ENCODE data around the gene MIGA2. TPM values are rescaled to one million over a fixed set of nuclear protein-coding genes. Genes with fewer than 3 reads are reported as not detected.

Gene MIGA2
- total and polyA plus RNA-seq, 2 of the 8 experiments (the other 6 are each of a cell fraction or from before 2014, with no cell fraction given): 24.6 to 39.0 TPM

DNA sequence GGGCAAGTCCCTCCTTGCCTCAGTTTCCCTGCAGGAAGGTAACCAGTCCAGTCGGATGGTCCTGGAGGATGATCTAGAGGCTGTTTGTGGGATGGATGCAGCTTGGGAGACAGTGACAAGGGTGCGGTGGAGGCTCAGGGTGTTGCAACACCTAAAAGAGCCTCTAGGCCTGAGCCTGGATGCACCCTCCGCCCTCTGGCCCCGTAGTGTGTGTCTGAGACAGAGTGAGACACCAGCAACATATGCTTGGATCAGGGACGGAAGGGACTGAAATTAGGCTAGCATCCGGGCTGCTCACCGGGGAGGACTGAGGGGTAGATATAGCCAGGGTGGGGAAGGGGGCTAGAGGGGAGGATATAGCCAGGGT, 73.1 kb downstream of the MIGA2 start:
- no peaks in the 10 kb centered on the region for H3K9me3 ChIP-seq (ENCODE audit: insufficient read depth in 2 of 2, low read depth in 1 of 2, low read length in 1 of 2)
- H2AFZ ChIP-seq (ENCODE audit: low read length): no peak overlapping the region
- no peak overlapping the region for H3K9ac ChIP-seq (replicated peaks in 1 of 4; ENCODE audit: extremely low read depth in 1 of 4, low read depth in 3 of 4, low read length in 3 of 4)
- POLR2A ChIA-PET (ENCODE audit: partially characterized antibody): interaction anchor here (0.8 to 1.4 kb wide), 3 partner anchors 9 to 31 kb away, joined by 3 to 5 read pairs (median 4); partner anchors contain the start of gene DOLPP1
- H3K18ac ChIP-seq (ENCODE audit: extremely low read depth, low read length): no peak overlapping the region
- no peak overlapping the region for H3K14ac ChIP-seq (ENCODE audit: insufficient read length)
- H3K27me3 ChIP-seq (replicated peaks in 1 of 4; ENCODE audit: control insufficient read depth in 3 of 4, extremely low read depth in 1 of 4, insufficient read depth in 3 of 4, low read length in 3 of 4): peaks cover 0 to 15% (median 13%) of the 10 kb centered on the region in 4 experiments; a peak in 5 of 7 replicates
- no peak overlapping the region for H3K4ac ChIP-seq (replicated peaks; ENCODE audit: insufficient read length, low read depth, low read length)
- no peak overlapping the region for H4K5ac ChIP-seq (ENCODE audit: insufficient read length, low read depth, low read length)
- no peak for FAIRE-seq
- no peak overlapping the region for H3K23ac ChIP-seq (ENCODE audit: insufficient read length)
- H2BK20ac ChIP-seq (ENCODE audit: low read length): no peak overlapping the region
- H3K4me1 ChIP-seq (replicated peaks in 1 of 4; ENCODE audit: control insufficient read depth in 3 of 4, insufficient read depth in 4 of 4, low read length in 3 of 4): peaks cover 0 to 5% (median 3%) of the 10 kb centered on the region in 4 experiments; a peak in 3 of 7 replicates
- H2BK5ac ChIP-seq (ENCODE audit: low read depth, low read length): no peak overlapping the region
- peaks cover 0 to 28% of the 10 kb centered on the region in 2 experiments; a peak in 3 of 4 replicates for H3K79me2 ChIP-seq (ENCODE audit: control insufficient read depth in 1 of 2, insufficient read depth in 2 of 2, low read length in 2 of 2)
- no peaks in the 10 kb centered on the region for H4K20me1 ChIP-seq (replicated peaks in 1 of 2; ENCODE audit: control insufficient read depth in 1 of 2, insufficient read depth in 2 of 2, low read length in 2 of 2)
- H3K4me3 ChIP-seq (ENCODE audit: extremely low read depth in 1 of 4, insufficient read depth in 2 of 4, low read depth in 3 of 4, low read length in 4 of 4): no peak overlapping the region; a peak in 1 of 8 replicates
- no peak overlapping the region for H3K56ac ChIP-seq (replicated peaks; ENCODE audit: insufficient read length, low read depth, low read length)
- CTCF ChIA-PET (ENCODE audit: partially characterized antibody): interaction anchor here (0.6 to 9.7 kb wide), 4 partner anchors 11 to 668 kb away, joined by 3 to 64 read pairs (median 4); no protein-coding TSS in a partner anchor
- DNase-seq (ENCODE audit: low read depth in 1 of 2, low spot score in 2 of 2): no peak
- TF ChIP-seq CEBPB (IDR thresholded peaks at IDR 0.05; ENCODE audit: low read depth, low read length) (peak; percentile 81), POLR2A (IDR thresholded peaks at IDR 0.05; ENCODE audit: control extremely low read depth in 1 of 2, low read depth in 2 of 2, low read length in 2 of 2) (no peak), CTBP2 (IDR thresholded peaks at IDR 0.05; ENCODE audit: borderline replicate concordance, insufficient read depth, insufficient read length, low read length) (no peak)
- TF ChIP-seq, protein P1, sequence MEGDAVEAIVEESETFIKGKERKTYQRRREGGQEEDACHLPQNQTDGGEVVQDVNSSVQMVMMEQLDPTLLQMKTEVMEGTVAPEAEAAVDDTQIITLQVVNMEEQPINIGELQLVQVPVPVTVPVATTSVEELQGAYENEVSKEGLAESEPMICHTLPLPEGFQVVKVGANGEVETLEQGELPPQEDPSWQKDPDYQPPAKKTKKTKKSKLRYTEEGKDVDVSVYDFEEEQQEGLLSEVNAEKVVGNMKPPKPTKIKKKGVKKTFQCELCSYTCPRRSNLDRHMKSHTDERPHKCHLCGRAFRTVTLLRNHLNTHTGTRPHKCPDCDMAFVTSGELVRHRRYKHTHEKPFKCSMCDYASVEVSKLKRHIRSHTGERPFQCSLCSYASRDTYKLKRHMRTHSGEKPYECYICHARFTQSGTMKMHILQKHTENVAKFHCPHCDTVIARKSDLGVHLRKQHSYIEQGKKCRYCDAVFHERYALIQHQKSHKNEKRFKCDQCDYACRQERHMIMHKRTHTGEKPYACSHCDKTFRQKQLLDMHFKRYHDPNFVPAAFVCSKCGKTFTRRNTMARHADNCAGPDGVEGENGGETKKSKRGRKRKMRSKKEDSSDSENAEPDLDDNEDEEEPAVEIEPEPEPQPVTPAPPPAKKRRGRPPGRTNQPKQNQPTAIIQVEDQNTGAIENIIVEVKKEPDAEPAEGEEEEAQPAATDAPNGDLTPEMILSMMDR (IDR thresholded peaks at IDR 0.05; ENCODE audit: control extremely low read depth in 1 of 3, insufficient read depth in 1 of 3, low read depth in 1 of 3, low read length in 3 of 3): peak in 1 of 3 experiments; percentile 10; a peak in 1 of 4 replicates
- WGBS, 2 experiments (ENCODE audit: extremely low coverage in 1 of 2, insufficient coverage in 1 of 2, insufficient read length in 1 of 2, insufficient replicate concordance in 2 of 2, low coverage in 1 of 2, low lambda C conversion rate in 2 of 2, missing lambda C conversion rate in 1 of 2): 82% methylated on average over 7 of the region's 7 CpGs; no CpG with 5 or more reads in 1 of the 2 experiments
- H3K36me3 ChIP-seq (ENCODE audit: control insufficient read depth in 2 of 4, insufficient read depth in 4 of 4, low read length in 3 of 4): no peaks in the 10 kb centered on the region
- H3K79me1 ChIP-seq (ENCODE audit: low read depth, low read length): peaks cover 4% of the 10 kb centered on the region
- H2BK15ac ChIP-seq (ENCODE audit: low read length): no peak overlapping the region
- no peak overlapping the region for H4K91ac ChIP-seq (replicated peaks; ENCODE audit: insufficient read length, low read length)
- H2BK120ac ChIP-seq (replicated peaks; ENCODE audit: low read depth, low read length): no peak overlapping the region
- H2AK5ac ChIP-seq (ENCODE audit: low read depth, low read length): no peak overlapping the region
- no peak overlapping the region for H4K8ac ChIP-seq (ENCODE audit: extremely low read depth, insufficient read depth, low read length)
- peaks cover 10% of the 10 kb centered on the region for H3K23me2 ChIP-seq (ENCODE audit: low read depth, low read length)
- no peak overlapping the region for H3K27ac ChIP-seq (ENCODE audit: low read depth, low read length)
- H2BK12ac ChIP-seq (ENCODE audit: low read depth, low read length): no peak overlapping the region
- peak overlapping the region in 1 of 2 experiments; percentile 84; a peak in 1 of 4 replicates for H3K4me2 ChIP-seq (ENCODE audit: insufficient read depth in 1 of 2, low read depth in 2 of 2, low read length in 2 of 2)

Data from H1 (cell line).